SK-N-SH (cell line): ENCODE data around the gene ALOXE3. TPM values are rescaled to one million over a fixed set of nuclear protein-coding genes. Genes with fewer than 3 reads are reported as not detected.
A peak's percentile ranks its signal among the peaks of the same experiment; 100 is the strongest.

Experiments used
- CTCF ChIA-PET: fragments of 300-600, 350-600 bp; formaldehyde crosslinking; extraction: SDS; loops from one replicate; lab custom pipeline; 2021; lab: Yijun Ruan, JAX
- POLR2A ChIA-PET: fragments of 350-600 bp; sonication (Branson Sonifier 250); formaldehyde crosslinking; extraction: SDS; loops from one replicate; lab custom pipeline; 2020; ENCODE audit warnings: antibody characterized with exemption, inconsistent platforms; lab: Yijun Ruan, JAX
- DNase-seq: peaks from one replicate; pipeline ENCODE4 v3.0.0; 2012
- H2AFZ ChIP-seq: fragments of 200-600 bp; sonication (generic); 2 replicates; pipeline ENCODE4 v1.8.1; 2016; ENCODE audit warnings: antibody characterized with exemption, mild to moderate bottlenecking, low read depth
- H3F3A ChIP-seq: fragments of 200-600 bp; sonication (generic); replicated peaks from 2 replicates; pipeline ENCODE3; 2016; ENCODE audit warnings: antibody characterized with exemption, mild to moderate bottlenecking; ENCODE audit not compliant: insufficient read depth
- H3K27ac ChIP-seq, 2 experiments: fragments of 200-500 bp in 1 of 2; fragments of 200-600 bp in 1 of 2; sonication (Bioruptor generic) in 1 of 2; sonication (generic), shearing (Covaris generic) in 1 of 2; 2 replicates each; pipeline versions ENCODE4 v1.5.1 to v1.6.1; 2014 to 2016; ENCODE audit warnings: low read depth in 2 of 2, inconsistent platforms in 1 of 2, low read length in 1 of 2, mild to moderate bottlenecking in 1 of 2, mixed read lengths in 1 of 2
- H3K27me3 ChIP-seq: fragments of 200-600 bp; sonication (generic), shearing (Covaris generic); 2 replicates; pipeline ENCODE4 v1.6.1; 2016; ENCODE audit warnings: mixed run types; ENCODE audit not compliant: insufficient read depth
- H3K36me3 ChIP-seq, 2 experiments: fragments of 200-500 bp in 1 of 2; fragments of 200-600 bp in 1 of 2; sonication (Bioruptor generic) in 1 of 2; sonication (generic) in 1 of 2; replicated peaks in 1 of 2; 2 replicates each; pipeline versions ENCODE3 to v1.5.1; 2014 to 2016; ENCODE audit warnings: low read length in 1 of 2, mild to moderate bottlenecking in 1 of 2; ENCODE audit not compliant: insufficient read depth in 2 of 2, control insufficient read depth in 1 of 2
- H3K4me1 ChIP-seq, 2 experiments: fragments of 200-500 bp in 1 of 2; fragments of 200-600 bp in 1 of 2; sonication (Bioruptor generic) in 1 of 2; sonication (generic), shearing (Covaris generic) in 1 of 2; 2 replicates each; pipeline versions ENCODE4 v1.5.1 to v1.6.1; 2014 to 2016; ENCODE audit warnings: low read depth in 1 of 2, low read length in 1 of 2, mixed run types in 1 of 2; ENCODE audit not compliant: insufficient read depth in 2 of 2, control insufficient read depth in 1 of 2
- H3K4me2 ChIP-seq: fragments of 200-600 bp; sonication (generic), shearing (Covaris generic); 2 replicates; pipeline ENCODE4 v1.6.1; 2017; ENCODE audit warnings: mixed run types
- H3K4me3 ChIP-seq, 2 experiments: fragments of 200-500 bp in 1 of 2; fragments of 200-600 bp in 1 of 2; sonication (Bioruptor generic) in 1 of 2; sonication (generic), shearing (Covaris generic) in 1 of 2; 2 replicates each; pipeline versions ENCODE4 v1.5.1 to v1.8.1; 2014 to 2016; ENCODE audit warnings: low read depth in 2 of 2, inconsistent platforms in 1 of 2, low read length in 1 of 2, mild to moderate bottlenecking in 1 of 2, mixed read lengths in 1 of 2, moderate library complexity in 1 of 2
- H3K79me2 ChIP-seq: fragments of 200-600 bp; sonication (generic); 2 replicates; pipeline ENCODE4 v1.8.1; 2017; ENCODE audit warnings: mild to moderate bottlenecking; ENCODE audit not compliant: insufficient read depth
- H3K9ac ChIP-seq: fragments of 200-600 bp; sonication (generic); 2 replicates; pipeline ENCODE4 v1.6.1; 2017; ENCODE audit warnings: mixed run types
- H3K9me2 ChIP-seq: fragments of 200-600 bp; sonication (generic); 2 replicates; pipeline ENCODE4 v1.6.1; 2017; ENCODE audit warnings: mixed run types
- H3K9me3 ChIP-seq: fragments of 200-600 bp; sonication (generic); 2 replicates; pipeline ENCODE4 v1.6.1; 2017; ENCODE audit warnings: mixed run types, mild to moderate bottlenecking, moderate library complexity
- H4K20me1 ChIP-seq: fragments of 200-600 bp; sonication (generic); 2 replicates; pipeline ENCODE4 v1.6.1; 2017; ENCODE audit warnings: mild to moderate bottlenecking, mixed run types; ENCODE audit not compliant: insufficient read depth
- CHD2 ChIP-seq: fragments of 150-350 bp; IDR thresholded peaks from 2 replicates; pipeline ENCODE4 v1.6.1; 2018; ENCODE audit warnings: low read length; ENCODE audit not compliant: partially characterized antibody
- FOXJ3 ChIP-seq: sonication (generic); formaldehyde crosslinking; IDR thresholded peaks from 2 replicates; pipeline ENCODE4 v1.5.1; 2020; ENCODE audit warnings: mild to moderate bottlenecking, missing genetic modification reagents
- IRF3 ChIP-seq: fragments of 150-350 bp; IDR thresholded peaks from 2 replicates; pipeline ENCODE4 v1.6.1; 2016; ENCODE audit warnings: mild to moderate bottlenecking, low read depth, low read length
- JUND ChIP-seq: IDR thresholded peaks from 2 replicates; pipeline ENCODE4 v1.4.0; 2012
- MEF2A ChIP-seq: IDR thresholded peaks from 2 replicates; pipeline ENCODE4 v1.4.0; 2012; ENCODE audit warnings: low read depth, borderline replicate concordance
- NFIC ChIP-seq: IDR thresholded peaks from 2 replicates; pipeline ENCODE4 v1.4.0; 2012; ENCODE audit warnings: borderline replicate concordance
- PBX3 ChIP-seq: IDR thresholded peaks from 2 replicates; pipeline ENCODE4; 2012
- RXRA ChIP-seq: IDR thresholded peaks from 2 replicates; pipeline ENCODE4 v1.4.0; 2012; ENCODE audit warnings: low read depth, mild to moderate bottlenecking, borderline replicate concordance
- SMC3 ChIP-seq: IDR thresholded peaks from 2 replicates; pipeline ENCODE4 v1.6.1; 2012; ENCODE audit warnings: low read depth, low read length, improper control_type of control experiment
- WGBS: methylation state at CpG from one replicate; pipeline ENCODE4 v1.1.6; 2017; ENCODE audit warnings: low lambda C conversion rate; 5-methylcytosine and 5-hydroxymethylcytosine counted together
- polyA plus RNA-seq, 3 experiments: library from polyadenylated mRNA; depleted of rRNA; stranded (reverse); fragments of >200 nt; gene quantifications; 2 replicates each; pipeline ENCODE4 v1.2.3, GENCODE V29; 2012
- TF ChIP-seq, protein P1 (sequence below): fragments of 150-350 bp; IDR thresholded peaks from 2 replicates; pipeline ENCODE4 v1.6.1; 2017; ENCODE audit warnings: antibody characterized with exemption, low read length, low read depth, borderline replicate concordance

ALOXE3 gene
- polyA plus RNA-seq, 1 of the 3 experiments (the other 2 are of a cell fraction): 0.46 TPM

DNA sequence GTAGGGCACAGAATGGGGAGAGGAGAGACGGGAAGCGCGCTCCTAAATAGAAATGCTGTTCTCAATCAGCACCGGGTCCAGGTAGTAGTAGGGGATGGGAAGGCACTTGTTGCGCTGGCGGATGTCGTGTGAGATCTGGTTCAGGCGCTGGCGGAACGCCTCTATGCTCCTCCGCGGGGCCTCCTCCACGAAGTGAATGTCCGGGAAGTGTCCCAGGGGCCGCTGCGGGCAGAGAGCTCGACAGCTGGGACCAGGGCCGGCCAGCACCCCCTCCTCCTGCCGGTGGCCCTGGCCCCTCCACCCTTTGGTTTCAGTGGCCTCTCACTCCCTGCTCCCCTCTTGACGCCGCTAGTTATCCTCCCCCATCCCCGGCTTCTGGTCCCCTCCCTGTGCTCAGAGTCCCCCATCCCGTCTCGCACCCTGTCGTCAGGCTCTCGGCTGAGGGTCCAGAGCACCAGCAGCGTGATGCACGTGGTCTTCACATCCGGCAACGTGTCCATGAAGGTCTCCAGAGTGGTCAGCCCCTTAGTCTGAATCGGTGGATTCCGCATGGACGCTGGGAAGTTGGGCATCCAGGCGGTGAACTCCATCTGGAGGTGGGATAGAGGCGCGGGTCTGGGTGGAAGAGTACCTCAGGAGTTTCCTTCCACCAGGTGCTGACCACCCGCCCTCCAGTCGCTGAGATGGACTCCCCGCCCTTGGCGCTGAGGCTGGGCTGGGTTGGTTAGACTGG lies 45.4 kb downstream of the ALOXE3 start:
- Histone ChIP-seq H3K79me2 (no peaks in the 10 kb centered on the region), H3K9ac (no peak overlapping the region), H3K27me3 (peaks cover 74% of the 10 kb centered on the region), H3K4me1 (peaks cover 0 to 8% of the 10 kb centered on the region in 2 experiments; a peak in 1 of 4 replicates), H2AFZ (no peak overlapping the region), H3K4me2 (peak overlapping the region; percentile 44; the same call in 1 of the 2 replicates), H3K9me2 (no peaks in the 10 kb centered on the region), H3F3A (no peaks in the 10 kb centered on the region), H3K27ac (no peak overlapping the region), H3K9me3 (no peaks in the 10 kb centered on the region), H3K4me3 (no peak overlapping the region), H3K36me3 (no peaks in the 10 kb centered on the region), H4K20me1 (no peaks in the 10 kb centered on the region)
- ChIA-PET CTCF (interaction anchor here (0.6 to 20.8 kb wide), 44 partner anchors 7 to 263 kb away, joined by 3 to 390 read pairs (median 5); partner anchors contain the start of genes ALOX12B, ALOXE3 and HES7), POLR2A (interaction anchor here (1.7 kb wide), 1 partner anchor 100 kb away, joined by 5 read pairs; no protein-coding TSS in a partner anchor)
- WGBS: 29% methylated on average over 38 of the region's 40 CpGs
- peak; percentile 54 for DNase-seq
- TF ChIP-seq IRF3 (no peak), NFIC (no peak)

DNA sequence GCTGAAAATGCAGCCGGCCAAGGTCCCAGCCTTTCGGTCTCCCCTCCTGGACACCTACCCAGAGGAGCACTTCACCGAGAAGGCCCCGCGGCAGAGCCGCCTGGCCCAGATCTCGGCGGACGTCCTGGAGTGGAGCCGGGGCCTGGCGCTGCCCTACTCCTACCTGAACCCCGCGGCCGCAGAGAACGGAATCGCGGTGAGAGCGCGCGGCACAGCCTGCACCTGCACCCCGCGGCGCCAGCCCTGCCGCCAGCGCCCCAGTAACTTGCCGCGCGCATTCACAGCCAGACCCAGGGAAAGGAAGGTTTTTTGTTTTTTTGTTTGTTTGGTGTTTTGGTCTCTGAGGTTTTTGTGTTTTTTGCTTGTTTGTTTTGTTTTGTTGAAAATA lies 46.0 kb downstream of the ALOXE3 start:
- DNase-seq: no peak
- H3K9me3 ChIP-seq: no peaks in the 10 kb centered on the region
- H3K9me2 ChIP-seq: no peaks in the 10 kb centered on the region
- TF ChIP-seq NFIC: no peak
- no peak for TF ChIP-seq JUND
- TF ChIP-seq CHD2: no peak
- TF ChIP-seq RXRA: no peak
- TF ChIP-seq, protein P1, sequence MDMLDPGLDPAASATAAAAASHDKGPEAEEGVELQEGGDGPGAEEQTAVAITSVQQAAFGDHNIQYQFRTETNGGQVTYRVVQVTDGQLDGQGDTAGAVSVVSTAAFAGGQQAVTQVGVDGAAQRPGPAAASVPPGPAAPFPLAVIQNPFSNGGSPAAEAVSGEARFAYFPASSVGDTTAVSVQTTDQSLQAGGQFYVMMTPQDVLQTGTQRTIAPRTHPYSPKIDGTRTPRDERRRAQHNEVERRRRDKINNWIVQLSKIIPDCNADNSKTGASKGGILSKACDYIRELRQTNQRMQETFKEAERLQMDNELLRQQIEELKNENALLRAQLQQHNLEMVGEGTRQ: no peak
- TF ChIP-seq SMC3: no peak
- TF ChIP-seq MEF2A: no peak
- no peak for TF ChIP-seq FOXJ3 (CRISPR knock-in tag)
- no peak for TF ChIP-seq PBX3
- TF ChIP-seq, all 33 proteins: peak for 0
- no peaks in the 10 kb centered on the region for H3K79me2 ChIP-seq
- no peaks in the 10 kb centered on the region for H4K20me1 ChIP-seq
- H3K4me2 ChIP-seq: no peak overlapping the region
- no peaks in the 10 kb centered on the region for H3K36me3 ChIP-seq
- H2AFZ ChIP-seq: no peak overlapping the region
- WGBS: 39% methylated on average over 18 of the region's 28 CpGs
- peaks cover 0 to 8% of the 10 kb centered on the region in 2 experiments; a peak in 1 of 4 replicates for H3K4me1 ChIP-seq
- H3K4me3 ChIP-seq: no peak overlapping the region
- H3K27me3 ChIP-seq: peaks cover 77% of the 10 kb centered on the region
- POLR2A ChIA-PET: no interaction called here
- no peak overlapping the region for H3K27ac ChIP-seq
- CTCF ChIA-PET: interaction anchor here (2.1 to 20.8 kb wide), 9 partner anchors 8 to 56 kb away, joined by 8 to 390 read pairs (median 32); partner anchors contain the start of genes ALOX12B and ALOXE3
- no peak overlapping the region for H3K9ac ChIP-seq
- H3F3A ChIP-seq: no peaks in the 10 kb centered on the region
